K562 treated with DMSO at 1 percent for 12 hours (cell line): ENCODE results near the gene CSHL1. TPM values are rescaled to one million over a fixed set of nuclear protein-coding genes. Genes with fewer than 3 reads are reported as not detected.

Experiments used
- total RNA-seq: library from RNA; unstranded; fragments of 300-600 nt; gene quantifications from 2 replicates; pipeline ENCODE4 v1.2.3, GENCODE V29; 2022; ENCODE audit not compliant: insufficient read depth

The CSHL1 gene
- total RNA-seq = not detected in 2 replicates

DNA sequence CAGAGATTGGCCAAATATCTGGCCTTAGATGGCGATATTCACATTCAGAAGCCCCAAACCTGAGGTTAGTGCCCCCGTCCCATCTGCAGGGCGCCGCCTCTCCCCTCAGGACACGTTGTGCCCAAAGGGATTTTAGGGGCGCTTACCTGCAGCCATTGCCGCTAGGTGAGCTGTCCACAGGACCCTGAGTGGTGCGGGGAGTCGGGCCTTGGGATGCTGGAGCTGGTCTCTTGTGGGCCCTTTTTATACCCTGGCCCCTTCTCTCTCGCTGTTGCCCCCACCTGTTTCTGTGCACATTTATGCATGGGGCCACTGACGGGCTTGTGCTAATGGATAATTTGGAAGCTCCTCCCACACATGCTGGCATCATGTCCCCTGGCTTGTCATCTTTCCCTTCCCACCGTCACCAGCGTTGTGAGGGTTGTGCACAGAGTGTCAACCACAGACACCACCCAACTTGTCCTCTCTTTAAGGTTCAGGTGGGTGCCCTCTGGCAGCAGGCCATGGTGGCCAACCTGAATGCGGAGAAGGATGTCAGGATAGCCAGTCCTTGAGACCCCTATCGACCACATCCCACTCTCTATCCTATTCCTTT is at the start of gene CSHL1:
TSS of gene CSHL1 (minus strand) at position 218 of the 595 bp plus-strand sequence. CDS start at position 156, 62 bp downstream.

DNA sequence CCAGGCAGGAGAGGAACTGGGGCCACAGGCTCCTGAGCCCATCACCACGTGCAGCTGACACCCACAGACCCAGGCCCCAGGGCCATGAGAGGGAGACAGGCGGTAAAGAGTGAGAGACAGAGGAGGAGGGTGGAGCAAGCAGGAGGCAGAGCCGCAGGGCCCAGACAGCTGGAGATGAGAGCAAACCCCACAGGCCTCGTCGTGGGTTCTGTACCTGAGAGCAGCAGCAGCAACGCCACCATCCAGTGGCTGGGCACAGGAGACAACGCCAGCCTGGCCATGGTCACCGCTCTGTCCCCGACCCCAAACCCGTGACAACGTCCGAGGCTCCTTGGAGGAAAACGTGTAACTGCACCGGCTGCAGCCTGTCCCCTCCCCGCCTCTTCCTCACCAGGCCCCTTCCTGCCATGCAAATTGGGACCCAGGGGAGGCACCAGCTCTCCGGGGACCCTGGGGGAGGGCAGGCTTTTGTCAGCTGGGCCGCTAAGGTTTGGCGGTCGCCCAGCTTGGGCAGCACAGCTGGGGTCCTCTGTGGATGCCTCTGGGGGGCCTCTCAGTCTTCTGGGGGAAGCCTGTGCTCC is 21.0 kb upstream of the CSHL1 start, which contains the start of gene CD79B:
TSS of gene CD79B (minus strand) at position 351 of the 581 bp plus-strand sequence. CDS start at position 281, 70 bp downstream.

DNA sequence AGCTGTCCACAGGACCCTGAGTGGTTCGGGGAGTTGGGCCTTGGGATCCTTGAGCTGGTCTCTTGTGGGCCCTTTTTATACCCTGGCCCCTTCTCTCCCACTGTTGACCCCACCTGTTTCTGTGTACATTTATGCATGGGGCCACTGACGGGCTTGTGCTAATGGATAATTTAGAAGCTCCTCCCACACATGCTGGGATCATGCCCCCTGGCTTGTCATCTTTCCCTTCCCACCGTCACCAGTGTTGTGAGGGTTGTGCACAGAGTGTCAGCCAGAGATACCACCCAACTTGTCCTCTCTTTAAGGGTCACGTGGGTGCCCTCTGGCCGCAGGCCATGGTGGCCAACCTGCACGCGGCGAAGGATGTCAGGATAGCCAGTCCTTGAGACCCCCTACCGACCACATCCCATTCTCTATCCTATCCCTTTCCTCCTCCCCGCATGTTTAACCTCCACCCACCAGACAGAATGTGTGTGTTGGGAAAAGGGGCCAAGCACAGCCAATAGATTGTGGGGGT is 7.8 kb upstream of the CSHL1 start, which contains the start of gene GH1:
TSS of gene GH1 (minus strand) at position 51 of the 517 bp plus-strand sequence. CDS start 63 bp downstream, outside the sequence.

DNA sequence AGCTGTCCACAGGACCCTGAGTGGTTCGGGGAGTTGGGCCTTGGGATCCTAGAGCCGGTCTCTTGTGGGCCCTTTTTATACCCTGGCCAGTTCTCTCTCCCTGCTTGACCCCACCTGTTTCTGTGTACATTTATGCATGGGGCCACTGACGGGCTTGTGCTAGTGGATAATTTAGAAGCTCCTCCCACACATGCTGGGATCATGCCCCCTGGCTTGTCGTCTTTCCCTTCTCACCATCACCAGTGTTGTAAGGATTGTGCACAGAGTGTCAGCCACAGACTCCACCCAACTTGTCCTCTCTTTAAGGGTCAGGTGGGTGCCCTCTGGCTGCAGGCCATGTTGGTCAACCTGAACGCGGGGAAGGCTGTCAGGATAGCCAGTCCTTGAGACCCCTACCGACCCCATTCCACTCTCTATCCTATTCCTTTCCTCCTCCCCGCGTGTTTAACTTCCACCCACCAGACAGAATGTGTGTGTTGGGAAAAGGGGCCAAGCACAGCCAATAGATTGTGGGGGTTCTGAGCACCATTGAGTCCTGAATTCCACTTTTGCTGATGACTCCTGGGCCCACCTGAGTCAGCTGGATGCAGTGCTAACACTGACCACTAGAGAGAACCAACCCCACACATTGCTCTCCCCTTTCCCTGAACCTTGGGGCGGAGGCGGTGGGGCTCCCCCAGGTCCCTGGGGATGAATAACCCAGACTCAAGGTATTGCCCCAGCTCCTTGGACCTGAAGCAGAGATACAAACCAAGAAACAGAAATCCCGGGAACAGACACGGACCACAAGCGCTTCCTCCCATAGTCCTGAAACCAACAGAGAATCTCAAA is 14.3 kb downstream of the CSHL1 start, which contains the start of gene CSH1:
TSS of gene CSH1 (minus strand) at position 51 of the 831 bp plus-strand sequence. CDS start 63 bp downstream, outside the sequence.

DNA sequence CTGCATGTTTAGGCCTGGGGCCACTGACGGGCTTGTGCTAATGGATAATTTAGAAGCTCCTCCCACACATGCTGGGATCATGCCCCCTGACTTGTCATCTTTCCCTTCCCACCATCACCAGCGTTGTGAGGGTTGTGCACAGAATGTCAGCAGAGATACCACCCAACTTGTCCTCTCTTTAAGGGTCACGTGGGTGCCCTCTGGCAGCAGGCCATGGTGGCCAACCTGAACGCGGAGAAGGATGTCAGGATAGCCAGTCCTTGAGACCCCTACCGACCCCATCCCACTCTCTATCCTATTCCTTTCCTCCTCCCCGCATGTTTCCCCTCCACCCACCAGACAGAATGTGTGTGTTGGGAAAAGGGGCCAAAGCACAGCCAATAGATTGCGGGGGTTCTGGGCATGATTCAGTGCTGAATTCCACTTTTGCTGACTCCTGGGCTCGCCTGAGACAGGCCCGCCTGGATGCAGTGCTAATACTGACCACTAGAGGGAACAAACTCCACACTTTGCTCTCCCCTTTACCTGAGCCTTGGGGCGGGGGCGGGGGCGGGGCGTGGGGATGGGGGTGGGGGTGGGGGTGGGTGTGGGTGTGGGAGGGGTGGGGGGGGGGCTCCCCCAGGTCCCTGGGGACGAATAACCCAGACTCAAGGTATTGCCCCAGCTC is 29.0 kb downstream of the CSHL1 start, which contains the start of gene GH2:
TSS of gene GH2 (minus strand) at position 10 of the 667 bp plus-strand sequence. CDS start 143 bp downstream, outside the sequence.

DNA sequence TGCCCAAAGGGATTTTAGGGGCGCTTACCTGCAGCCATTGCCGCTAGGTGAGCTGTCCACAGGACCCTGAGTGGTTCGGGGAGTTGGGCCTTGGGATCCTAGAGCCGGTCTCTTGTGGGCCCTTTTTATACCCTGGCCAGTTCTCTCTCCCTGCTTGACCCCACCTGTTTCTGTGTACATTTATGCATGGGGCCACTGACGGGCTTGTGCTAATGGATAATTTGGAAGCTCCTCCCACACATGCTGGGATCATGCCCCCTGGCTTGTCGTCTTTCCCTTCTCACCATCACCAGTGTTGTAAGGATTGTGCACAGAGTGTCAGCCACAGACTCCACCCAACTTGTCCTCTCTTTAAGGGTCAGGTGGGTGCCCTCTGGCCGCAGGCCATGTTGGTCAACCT is 37.5 kb downstream of the CSHL1 start, which contains the start of gene CSH2:
TSS of gene CSH2 (minus strand) at position 101 of the 400 bp plus-strand sequence. CDS start at position 38, 63 bp downstream.

Other genes starting within 250 kb of the CSHL1 start
- gene LIMD2, start 211.1 kb downstream of the CSHL1 start, total RNA-seq = 3.1 and 3.3 TPM in 2 replicates
- 24.8 and 42.2 TPM in 2 replicates for gene STRADA, start 169.5 kb downstream of the CSHL1 start, total RNA-seq
- gene CCDC47, start 137.7 kb downstream of the CSHL1 start, total RNA-seq = 29.2 and 72.5 TPM in 2 replicates
- 21.4 and 68.9 TPM in 2 replicates for gene DDX42, start 137.1 kb downstream of the CSHL1 start, total RNA-seq
- gene PSMC5, start 83.8 kb downstream of the CSHL1 start, total RNA-seq = 136 and 182 TPM in 2 replicates
- gene FTSJ3, start 83.6 kb downstream of the CSHL1 start, total RNA-seq = 16.3 and 27.0 TPM in 2 replicates
- 58.2 and 91.2 TPM in 2 replicates for gene SMARCD2, start 68.6 kb downstream of the CSHL1 start, total RNA-seq
- 0.41 TPM in 1 of 2 replicates, not detected in the other for gene CSH2, start 37.6 kb downstream of the CSHL1 start, total RNA-seq
- not detected in 2 replicates for gene GH2, start 29.3 kb downstream of the CSHL1 start, total RNA-seq
- gene CSH1, start 14.7 kb downstream of the CSHL1 start, total RNA-seq = not detected in 2 replicates
- not detected in 2 replicates for gene GH1, start 7.6 kb upstream of the CSHL1 start, total RNA-seq
- not detected in 2 replicates for gene CD79B, start 21.1 kb upstream of the CSHL1 start, total RNA-seq
- 0.22 and 0.44 TPM in 2 replicates for gene SCN4A, start 61.7 kb upstream of the CSHL1 start, total RNA-seq
- gene PRR29, start 87.1 kb upstream of the CSHL1 start, total RNA-seq = 0.81 and 3.2 TPM in 2 replicates
- 40.6 and 54.9 TPM in 2 replicates for gene ICAM2, start 109.4 kb upstream of the CSHL1 start, total RNA-seq
- gene ERN1, start 218.9 kb upstream of the CSHL1 start, total RNA-seq = 7.9 and 18.9 TPM in 2 replicates